Lung microvascular endothelial cell (primary cell): Measurements from ENCODE around the gene DNER. TPM values are rescaled to one million over a fixed set of nuclear protein-coding genes. Genes with fewer than 3 reads are reported as not detected.
"Not testable (repeated sequence)": the region's sequence is repeated elsewhere in the genome, so short reads cannot be mapped to it uniquely, and the experiment has no call there.

Experiments
- DNase-seq, 2 donors: peaks; one replicate each; pipeline versions ENCODE4 v3.0.0 to v3.0.0-alpha.2; 2010; ENCODE audit warnings: low read depth in 2 of 2
- total RNA-seq: library from RNA; depleted of rRNA; stranded (reverse); fragments of >200 nt; gene quantifications from 2 replicates; pipeline ENCODE4 v1.2.1, GENCODE V29; 2014

DNER gene
- total RNA-seq, 1 donor from 2014 or later: under 0.01 TPM

DNA sequence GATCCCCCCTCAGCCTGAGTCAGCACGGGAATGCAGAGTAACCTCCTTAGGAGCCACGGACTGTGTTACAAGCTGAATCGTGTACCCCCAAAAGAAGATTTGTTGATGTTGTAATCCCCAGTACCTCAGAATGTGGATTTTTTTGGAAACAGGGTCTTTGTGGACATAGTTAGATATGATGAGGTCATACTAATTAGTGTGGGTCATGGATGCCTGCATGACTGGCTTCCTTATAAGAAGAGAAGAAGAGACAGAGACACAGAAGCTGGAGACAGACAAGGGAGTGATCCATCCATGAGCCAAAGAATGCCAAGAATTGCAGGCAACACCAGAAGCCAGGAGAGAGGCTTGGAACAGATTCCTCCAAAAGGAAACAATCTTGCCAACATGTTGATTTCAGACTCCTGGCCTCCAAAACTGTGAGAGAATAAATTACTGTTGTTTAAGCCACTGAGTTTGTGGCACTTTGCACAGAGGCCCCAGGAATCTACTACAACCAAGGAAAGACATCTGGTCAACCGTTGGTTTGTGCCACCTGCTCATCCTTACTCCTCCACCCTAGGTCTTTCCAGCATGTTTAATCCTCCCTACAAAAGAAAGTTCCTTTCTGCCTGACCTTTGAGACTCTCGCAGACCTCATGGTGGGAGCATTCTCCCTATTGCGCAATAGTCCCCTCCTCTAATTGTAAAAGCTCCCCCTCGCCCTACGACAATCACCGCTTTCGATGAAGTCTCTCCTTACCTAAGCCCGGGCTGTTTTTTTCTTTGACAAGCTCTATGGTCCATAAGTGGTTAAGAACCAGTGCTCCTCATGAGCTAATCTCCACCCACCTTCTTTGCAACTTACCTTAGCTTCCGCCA, 91.6 kb downstream of the DNER start:
- no peak for DNase-seq

DNA sequence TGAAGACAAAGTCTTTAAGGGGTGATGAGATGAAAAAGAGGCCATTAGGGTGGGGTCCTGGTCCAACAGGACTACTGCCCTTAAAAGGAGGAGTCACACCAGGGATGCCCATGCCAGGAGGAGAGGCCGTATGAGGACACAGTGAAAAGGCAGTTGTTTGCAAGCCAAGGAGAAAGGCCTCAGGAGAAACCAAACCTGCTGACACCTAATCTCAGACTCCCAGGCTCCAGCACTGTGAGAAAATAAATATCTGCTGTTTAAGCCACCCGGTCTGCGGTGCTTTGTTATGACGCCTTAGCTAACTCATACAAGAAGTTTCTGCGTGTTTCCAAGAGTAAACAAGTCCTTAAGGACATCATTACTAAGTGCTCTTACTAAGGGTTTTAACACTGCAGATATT, 93.6 kb downstream of the DNER start:
- DNase-seq: no peak

DNA sequence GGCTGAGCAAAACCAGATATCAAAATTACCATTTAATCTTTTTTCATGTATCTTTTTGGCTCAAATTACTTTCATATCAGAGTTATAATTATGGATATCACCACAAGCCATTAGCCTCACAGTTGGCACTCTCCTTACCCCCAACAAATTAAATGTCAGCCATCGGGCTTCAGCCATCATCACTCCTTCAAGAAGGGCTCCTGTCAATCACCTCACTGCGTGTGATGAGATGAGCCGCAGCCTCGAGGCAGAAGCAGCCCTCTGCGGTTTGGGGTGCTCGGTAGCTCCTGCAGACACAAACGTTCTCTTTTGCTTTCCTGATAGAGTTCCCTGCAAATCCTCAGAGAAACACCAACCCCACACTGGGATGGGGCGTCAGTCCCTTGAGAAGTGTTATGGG, 94.1 kb downstream of the DNER start:
- DNase-seq: no peak

DNA sequence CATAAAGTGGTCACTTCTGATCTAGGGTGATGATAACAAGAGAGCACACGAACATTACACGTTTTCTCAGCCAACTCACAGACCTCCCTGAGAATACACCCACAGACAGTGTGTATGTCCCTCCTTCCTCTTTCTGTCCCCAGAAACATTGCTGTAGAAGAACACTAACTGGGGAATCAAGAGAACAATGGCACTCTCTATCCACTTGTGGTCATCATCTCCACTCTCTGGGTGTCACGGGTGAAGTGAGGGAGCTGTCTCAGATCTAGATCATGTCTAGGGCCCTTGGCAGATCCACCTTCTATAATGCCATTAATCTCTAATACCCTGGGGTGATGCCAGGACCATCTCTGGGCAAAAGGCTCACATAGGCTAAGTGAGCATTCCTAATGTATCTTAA, 97.9 kb downstream of the DNER start:
- DNase-seq: no peak

DNA sequence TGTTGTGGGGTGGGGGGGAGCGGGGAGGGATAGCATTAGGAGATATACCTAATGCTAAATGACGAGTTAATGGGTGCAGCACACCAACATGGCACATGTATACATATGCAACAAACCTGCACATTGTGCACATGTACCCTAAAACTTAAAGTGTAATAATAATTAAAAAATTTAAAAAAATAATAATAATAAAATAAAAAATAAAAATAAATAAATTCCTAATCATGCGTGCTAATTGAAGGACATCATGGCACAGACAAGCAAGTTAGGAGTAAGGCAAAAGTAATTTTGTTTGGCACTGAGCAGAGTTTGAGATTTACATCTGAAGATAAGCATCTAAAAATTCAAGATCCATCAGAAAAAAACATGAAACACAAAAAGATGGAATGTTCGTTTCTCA, 100.3 kb downstream of the DNER start:
- not testable (repeated sequence) for DNase-seq

DNA sequence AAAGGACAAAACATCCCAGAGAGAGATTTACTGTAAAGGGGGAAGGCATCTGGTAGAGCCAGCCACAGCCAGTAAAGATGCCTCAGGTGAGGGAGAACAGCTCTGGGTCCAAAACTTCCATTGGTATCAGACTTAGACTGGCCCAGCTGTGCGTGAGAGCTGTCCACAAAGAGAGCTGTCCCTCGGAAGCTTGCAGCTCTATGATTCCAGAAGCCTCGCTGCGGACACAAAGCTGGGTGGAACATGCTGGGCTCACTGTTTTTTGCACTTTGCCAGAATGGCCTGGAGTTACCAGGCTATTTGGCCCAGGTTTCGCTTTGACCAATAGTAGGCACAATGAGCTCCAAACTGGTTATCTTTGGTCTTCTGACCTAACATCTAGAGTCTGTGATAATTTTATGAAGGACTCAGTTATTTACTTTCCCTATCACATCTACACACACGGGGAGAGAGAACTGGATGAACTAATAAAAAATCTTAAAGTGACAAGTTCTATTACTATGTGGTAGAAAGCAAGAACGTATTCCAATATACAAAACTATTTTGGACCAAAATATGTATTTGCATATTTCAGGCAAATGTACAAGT, 101.9 kb downstream of the DNER start:
- DNase-seq: no peak

DNA sequence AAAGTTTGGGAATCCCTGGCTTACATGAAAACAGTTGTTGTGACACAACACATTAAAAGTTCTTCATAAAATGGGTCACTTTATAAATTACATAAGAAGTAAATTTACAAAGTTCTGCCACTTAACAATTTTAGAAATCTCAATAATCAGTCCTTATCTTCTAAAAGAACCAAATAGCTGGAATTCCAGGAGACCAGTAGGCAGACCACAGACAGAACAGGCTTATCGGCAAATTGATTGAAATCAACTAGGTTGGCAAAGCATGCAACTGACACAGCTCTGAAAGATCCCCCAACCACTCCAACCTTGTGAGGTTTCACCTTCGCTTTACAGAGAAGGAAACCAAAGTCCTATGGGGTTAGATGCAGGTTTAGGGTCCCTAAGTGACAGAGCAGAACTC, 103.0 kb downstream of the DNER start:
- DNase-seq: no peak

DNA sequence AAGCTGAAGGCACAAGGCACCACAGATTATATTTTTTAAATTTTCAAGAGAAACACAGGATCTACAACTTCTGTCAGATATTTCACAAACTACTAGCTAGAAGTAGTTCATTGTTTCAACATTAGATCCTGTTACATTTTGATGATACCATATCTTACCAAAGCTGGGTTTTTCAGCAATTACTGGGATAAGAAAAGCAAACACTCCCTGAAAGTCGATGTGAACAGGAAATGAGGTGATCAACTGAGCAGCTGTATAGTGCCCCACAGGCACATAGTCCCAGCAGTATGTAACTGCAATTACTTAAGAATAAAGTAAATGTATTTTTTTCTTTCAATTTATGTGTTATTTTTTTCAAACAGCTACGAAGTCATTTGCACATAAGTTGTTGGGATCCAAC, 103.5 kb downstream of the DNER start:
- DNase-seq: peak in 1 of 2 donors; percentile 75

DNA sequence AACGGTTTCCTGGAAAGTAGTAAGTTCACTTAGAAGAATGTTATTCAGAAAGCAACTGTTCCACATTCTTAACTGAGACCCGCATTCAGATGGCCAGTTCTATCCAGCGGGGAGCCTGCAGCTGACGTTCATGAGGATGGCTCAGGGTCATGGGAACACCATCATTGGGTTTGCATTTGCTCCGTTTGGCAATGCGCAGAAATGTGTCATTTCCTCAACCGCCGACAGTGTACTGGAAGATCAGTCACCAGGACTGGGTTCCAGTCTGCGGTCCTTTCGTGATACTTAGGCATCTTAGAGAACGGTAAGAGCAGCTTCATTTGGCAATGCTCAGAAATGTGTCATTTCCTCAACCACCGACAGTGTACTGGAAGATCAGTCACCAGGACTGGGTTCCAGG, 104.0 kb downstream of the DNER start:
- peak in 1 of 2 donors; percentile 96 for DNase-seq

DNA sequence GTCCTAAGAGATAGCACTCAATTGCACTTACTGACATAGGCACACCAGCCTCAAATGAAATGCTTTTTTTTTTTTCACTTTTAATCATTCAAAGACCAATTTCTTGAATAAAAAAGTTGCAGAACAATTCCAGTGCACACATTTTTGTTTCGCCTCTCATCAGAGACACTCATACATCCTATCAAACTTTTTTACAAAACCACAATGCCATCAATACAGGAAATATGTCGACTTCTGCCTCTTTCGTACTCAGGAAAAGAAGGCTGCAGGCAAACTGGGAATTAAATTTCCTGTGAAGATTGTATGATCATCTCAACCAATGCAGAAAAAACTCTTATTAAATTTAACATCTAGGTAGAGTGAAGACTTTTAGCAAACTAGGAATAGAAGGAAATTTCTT, 112.4 kb downstream of the DNER start:
- peak in 1 of 2 donors; percentile 33 for DNase-seq

DNA sequence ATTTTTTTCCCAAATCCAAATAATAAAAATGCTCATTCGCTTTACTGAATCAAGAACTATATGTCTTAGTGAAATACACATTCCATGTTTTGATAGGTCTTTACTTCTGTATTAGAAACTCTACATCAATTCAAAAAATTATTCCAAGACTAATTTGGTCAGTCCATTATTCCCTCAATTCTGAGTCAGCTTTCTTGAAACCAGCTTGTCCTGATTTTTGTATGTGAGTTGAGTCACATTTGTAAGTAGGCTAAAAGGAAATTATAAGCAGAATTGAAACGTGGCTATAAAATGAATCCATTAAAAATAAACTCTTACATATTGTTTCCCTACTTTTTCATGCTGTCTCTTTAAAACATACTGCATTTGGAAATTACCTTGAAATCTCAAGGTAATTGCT, 113.0 kb downstream of the DNER start:
- peak in 1 of 2 donors; percentile 8 for DNase-seq

DNA sequence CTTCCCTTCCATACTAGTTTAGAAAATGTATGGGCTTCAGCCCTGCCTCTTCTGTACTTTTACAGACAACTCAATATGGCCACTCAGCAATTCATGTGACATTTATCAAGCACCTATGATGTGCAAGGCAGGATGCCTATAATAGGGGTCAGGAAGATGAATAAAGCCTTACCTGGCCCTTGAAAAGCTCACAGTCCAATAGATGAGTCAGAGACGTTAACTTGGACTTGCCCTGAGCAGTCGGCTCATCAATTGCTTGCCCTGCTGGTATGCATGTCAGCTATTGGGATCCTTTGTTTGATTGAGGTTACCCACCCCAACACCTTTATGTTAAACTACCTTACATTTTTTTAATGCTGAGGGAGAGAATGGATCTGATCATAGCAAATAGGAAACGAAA, 116.1 kb downstream of the DNER start:
- no peak for DNase-seq

DNA sequence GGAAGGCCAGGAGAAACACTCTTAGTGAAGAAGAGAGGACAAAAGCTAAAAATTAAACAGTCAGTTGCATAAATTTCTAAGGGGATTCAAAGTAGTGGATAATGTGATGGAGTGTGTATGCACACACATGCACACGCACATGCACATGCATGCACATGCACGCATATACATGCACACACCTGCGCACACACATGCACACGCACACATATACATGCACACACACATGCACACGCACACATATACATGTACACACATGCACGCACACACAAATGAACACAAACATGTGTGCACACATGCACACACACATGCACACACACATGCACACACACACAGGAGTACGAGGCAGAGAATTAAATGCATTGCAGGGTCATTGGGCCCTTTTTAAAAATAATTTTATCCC, 117.6 kb downstream of the DNER start:
- no peak for DNase-seq

DNA sequence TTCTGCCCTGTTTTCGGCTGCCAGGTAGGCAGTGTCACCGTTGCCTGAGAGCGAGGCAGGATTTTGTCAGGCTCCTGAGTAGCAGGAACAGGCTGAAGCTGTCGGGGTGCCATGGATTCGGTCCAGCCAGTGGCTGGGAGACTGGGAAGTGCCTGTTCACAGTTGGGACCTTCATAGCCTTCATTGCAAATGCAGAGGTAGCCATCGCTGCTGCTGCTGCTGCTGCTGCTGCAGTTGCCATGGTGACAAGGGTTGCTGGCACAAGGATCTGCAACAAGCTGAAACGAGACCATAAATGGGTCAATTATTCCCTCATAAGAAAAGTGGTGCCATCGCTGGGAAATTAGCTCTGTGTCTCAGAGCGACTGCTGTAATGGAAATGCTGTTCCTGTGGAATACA, 122.7 kb downstream of the DNER start:
- no peak for DNase-seq

DNA sequence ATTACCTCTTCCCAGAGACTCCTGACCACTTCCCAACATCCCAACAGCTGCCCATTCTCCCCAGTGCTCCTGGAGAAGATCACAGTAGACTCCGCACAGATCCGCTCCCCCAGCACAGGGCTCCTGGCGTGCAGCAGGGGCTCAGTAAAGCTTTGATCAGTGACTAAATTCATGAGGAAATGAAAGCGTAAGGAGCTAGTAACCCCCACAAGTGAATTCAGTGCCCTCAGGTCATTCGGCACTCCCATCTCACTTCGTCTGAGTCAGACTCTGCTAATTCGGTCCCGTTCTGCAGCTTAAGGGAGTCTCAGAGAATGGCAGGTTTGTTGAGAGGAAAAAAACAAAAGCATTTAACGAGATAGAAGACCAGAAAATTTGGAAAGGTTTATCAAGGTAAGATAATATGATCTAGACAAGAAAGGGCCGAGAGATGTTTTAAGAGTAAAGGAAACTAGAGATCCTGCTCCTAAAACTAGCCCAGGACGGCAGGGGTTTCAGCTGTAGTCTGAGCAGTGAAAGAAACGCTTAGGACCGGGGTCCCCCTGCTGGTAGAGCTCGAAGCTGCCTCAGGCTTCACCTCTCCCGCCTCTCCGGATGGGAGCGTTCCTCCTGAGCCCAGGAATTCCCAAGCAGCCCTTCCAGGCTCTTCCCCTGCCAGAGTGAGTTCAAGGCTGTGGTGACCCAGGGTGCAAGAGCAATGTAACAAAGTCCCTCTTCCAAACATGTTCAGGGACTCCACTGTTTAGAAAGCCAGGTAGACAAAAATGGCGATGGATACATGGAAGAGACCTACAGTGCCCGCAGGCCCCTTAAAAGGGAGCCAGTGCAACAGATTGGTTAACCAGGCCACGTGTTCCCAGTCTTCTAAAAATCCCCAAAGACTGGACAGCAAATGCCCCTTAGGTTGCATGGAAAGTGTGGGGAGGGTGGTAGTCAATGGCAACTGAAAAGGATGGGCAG, 127.3 kb downstream of the DNER start:
- peak; percentile 75 to 84 for DNase-seq

DNA sequence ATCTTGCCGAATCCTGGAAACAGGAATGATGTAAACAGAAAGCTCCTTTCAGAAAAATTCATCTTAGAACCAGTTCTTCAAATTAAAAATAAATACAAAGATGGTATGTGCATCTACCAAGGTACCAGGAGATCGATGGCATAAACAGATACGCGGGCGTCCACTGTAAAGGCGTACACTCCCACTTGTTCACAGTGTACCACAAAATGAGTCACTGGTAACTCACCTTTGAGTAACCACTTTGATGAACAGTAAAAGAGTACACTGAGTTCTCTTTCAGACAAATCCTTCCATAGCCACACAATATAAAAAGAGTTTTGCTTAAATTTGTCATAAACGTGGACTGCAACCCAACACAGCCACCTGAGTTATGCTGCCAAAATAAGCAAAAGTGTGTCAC, 128.3 kb downstream of the DNER start:
- peak in 1 of 2 donors; percentile 3 for DNase-seq

DNA sequence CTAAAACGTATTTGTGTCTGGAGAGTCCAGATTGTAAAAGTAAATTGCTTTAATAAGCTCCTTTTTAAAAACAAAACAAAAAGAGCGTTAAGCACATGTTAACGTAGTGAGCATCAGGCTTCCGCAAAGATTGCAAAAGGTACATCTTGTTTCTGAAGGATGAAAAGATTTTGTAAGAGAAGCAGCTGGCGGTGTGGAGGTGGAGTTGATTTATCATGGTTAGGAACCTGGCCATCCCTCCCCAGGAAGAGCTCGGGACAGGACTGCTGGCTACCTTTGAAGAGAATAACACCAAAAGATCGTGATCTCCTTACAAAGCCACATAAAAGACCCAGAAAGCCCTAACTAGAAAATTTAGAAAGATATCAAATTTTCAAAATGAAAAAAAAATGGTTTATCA, 132.2 kb downstream of the DNER start:
- DNase-seq: no peak

DNA sequence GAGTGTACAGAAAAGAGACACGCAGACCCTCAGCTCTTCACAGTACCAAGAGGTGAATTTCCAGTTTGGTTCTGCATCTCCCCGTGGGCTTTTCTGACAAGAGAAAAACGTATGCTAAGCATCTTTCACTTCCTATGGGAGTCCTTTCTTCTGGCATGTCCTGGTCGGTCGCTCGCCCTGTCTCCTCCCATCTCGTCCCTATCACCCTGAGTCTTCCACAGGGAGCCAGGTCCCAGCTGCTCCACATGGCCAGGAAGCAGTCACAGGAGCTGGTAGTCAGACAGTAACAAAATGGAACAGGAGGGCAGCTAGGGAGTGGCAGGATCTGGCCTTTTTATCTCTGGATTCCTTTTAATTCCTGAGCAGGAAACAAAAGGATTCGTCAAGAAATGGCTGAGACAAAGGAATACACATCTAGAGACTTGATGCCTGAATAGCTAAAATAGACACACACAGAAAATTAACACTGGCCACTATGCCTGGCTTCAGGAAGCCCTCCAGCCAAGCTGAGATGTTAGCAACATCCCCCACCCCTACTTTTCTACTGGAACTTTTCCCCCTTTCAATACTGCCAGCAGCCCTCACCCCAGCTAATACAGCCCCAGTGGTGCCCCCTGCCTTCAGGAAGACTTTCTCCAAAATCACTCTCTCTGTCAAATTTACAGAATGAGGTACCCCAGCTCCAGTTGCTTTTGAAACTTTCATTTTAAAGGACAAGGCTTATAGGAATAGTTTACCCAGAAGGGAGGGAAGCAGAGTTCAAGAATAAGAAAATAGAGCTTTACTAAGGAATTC, 136.1 kb downstream of the DNER start:
- no peak for DNase-seq

DNA sequence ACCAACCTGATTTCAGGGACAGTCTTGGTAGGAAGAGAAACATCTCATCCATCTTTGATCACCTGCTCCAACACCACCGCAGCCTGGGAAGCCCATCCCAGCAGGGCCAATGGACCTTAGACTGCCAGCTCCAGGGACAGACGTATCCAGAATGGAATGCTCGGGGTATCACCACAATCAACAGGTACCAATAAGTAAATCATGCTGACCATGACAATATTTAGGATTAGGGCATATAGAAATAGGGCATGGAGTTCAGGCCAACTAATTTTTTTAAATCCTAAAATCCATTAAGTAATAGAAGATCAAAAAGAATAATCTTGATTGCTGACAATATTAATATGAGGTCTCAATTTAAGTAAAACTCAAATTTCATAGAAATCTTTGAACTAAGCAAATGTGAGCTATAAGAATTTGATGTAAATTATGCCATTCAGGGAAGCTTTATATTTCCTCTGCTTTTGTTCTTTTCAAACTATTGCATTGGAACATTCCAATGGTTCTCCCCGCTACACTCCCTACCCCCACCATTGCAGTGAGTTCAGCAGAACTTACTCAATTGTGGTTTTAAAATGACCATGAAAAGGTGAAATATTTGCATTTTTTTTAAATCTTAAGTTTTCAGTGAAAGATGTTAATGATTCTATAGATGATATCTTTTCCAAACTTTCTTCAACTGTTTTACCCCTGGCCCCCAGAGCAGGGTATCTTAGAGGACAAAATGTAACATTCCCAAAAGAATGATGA, 138.6 kb downstream of the DNER start:
- no peak for DNase-seq

DNA sequence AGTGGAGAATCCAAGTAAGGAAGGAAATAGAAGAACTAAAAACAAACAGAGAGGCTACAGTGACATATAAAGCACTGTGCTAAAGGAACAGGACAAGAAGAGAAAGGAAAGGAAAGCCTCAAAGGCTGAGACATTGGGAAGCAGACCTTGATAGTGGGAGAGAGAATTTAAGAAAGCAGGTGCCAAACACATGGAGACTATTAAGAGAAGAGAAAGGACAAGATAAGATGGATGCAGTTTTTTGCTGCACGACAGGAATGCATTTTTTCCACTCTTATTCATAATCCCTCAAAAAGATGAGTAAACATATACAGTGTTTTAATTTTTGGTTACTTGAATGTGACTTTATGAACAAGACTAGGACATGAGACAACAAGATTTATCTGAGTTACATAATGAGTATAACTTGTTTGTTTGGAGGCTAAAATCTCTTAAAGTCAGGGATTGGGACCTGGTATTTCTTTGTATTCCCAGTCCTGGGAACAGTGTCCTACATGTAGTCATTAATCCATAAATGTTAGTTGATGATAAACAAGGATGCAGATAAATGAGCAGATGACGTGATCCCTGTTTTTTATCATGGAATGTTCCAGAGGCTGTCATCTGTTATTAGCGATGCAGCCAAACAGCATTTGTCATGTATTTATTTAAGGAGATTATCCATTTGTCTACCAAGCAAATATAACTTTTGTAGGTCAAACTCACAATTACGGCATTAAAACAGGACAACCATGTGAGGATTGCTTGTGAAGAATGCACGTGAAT, 141.7 kb downstream of the DNER start:
- no peak for DNase-seq
